ENCODE measurements around the gene ZSWIM1. TPM values are rescaled to one million over a fixed set of nuclear protein-coding genes. Genes with fewer than 3 reads are reported as not detected.

The ZSWIM1 gene
- total RNA-seq, 1 experiment from 2014 or later, result 13.4 TPM

GRCh38 chr20:45933266-45934045 is 52.4 kb downstream of the ZSWIM1 start:
- no peak for DNase-seq (ENCODE audit: low read depth, low spot score)
- H3K36me3 ChIP-seq (ENCODE audit: control insufficient read depth, insufficient read depth, low read length), result no peaks in the 10 kb centered on the region; the same call in 1 of the 2 replicates
- intact Hi-C loops (cut with micrococcal nuclease; ENCODE audit: unreplicated experiment), result no loop called here
- CTCF ChIA-PET, result no interaction called here
- H3K9me3 ChIP-seq (ENCODE audit: control insufficient read depth, insufficient read depth, low read depth, low read length), result no peaks in the 10 kb centered on the region
- POLR2A ChIA-PET, result interaction anchor here (0.6 kb wide), 2 partner anchors 18 to 544 kb away, joined by 3 to 13 read pairs; no protein-coding TSS in a partner anchor
- TF ChIP-seq, protein P1, sequence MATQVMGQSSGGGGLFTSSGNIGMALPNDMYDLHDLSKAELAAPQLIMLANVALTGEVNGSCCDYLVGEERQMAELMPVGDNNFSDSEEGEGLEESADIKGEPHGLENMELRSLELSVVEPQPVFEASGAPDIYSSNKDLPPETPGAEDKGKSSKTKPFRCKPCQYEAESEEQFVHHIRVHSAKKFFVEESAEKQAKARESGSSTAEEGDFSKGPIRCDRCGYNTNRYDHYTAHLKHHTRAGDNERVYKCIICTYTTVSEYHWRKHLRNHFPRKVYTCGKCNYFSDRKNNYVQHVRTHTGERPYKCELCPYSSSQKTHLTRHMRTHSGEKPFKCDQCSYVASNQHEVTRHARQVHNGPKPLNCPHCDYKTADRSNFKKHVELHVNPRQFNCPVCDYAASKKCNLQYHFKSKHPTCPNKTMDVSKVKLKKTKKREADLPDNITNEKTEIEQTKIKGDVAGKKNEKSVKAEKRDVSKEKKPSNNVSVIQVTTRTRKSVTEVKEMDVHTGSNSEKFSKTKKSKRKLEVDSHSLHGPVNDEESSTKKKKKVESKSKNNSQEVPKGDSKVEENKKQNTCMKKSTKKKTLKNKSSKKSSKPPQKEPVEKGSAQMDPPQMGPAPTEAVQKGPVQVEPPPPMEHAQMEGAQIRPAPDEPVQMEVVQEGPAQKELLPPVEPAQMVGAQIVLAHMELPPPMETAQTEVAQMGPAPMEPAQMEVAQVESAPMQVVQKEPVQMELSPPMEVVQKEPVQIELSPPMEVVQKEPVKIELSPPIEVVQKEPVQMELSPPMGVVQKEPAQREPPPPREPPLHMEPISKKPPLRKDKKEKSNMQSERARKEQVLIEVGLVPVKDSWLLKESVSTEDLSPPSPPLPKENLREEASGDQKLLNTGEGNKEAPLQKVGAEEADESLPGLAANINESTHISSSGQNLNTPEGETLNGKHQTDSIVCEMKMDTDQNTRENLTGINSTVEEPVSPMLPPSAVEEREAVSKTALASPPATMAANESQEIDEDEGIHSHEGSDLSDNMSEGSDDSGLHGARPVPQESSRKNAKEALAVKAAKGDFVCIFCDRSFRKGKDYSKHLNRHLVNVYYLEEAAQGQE (IDR thresholded peaks at IDR 0.05; ENCODE audit: insufficient read depth in 1 of 2, low read depth in 2 of 2, low read length in 1 of 2), result no peak
- TF ChIP-seq TCF7L2 (IDR thresholded peaks at IDR 0.05; ENCODE audit: low read depth, low read length) (no peak), SIN3A (IDR thresholded peaks at IDR 0.05; ENCODE audit: borderline replicate concordance, insufficient read depth, low read depth, low read length) (no peak), POLR2AphosphoS5 (IDR thresholded peaks at IDR 0.05; ENCODE audit: low read depth, low read length) (no peak)
- TF ChIP-seq, protein P2, sequence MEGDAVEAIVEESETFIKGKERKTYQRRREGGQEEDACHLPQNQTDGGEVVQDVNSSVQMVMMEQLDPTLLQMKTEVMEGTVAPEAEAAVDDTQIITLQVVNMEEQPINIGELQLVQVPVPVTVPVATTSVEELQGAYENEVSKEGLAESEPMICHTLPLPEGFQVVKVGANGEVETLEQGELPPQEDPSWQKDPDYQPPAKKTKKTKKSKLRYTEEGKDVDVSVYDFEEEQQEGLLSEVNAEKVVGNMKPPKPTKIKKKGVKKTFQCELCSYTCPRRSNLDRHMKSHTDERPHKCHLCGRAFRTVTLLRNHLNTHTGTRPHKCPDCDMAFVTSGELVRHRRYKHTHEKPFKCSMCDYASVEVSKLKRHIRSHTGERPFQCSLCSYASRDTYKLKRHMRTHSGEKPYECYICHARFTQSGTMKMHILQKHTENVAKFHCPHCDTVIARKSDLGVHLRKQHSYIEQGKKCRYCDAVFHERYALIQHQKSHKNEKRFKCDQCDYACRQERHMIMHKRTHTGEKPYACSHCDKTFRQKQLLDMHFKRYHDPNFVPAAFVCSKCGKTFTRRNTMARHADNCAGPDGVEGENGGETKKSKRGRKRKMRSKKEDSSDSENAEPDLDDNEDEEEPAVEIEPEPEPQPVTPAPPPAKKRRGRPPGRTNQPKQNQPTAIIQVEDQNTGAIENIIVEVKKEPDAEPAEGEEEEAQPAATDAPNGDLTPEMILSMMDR (IDR thresholded peaks at IDR 0.05), result no peak
- ATAC-seq, result peak; percentile 32
- H3K27ac ChIP-seq (ENCODE audit: low read length), result peak overlapping the region; percentile 95
- H3K27me3 ChIP-seq (ENCODE audit: control insufficient read depth, insufficient read depth, low read length), result no peaks in the 10 kb centered on the region
- BruUV-seq (replicated peaks), result no TSS peak
- in situ Hi-C loops (cut with HindIII; ENCODE audit: low pct_unique_long_range_greater_than_20kb, low sequenced_read_pairs), result no loop called here
- peak overlapping the region; percentile 77 to 92 for H3K4me3 ChIP-seq (ENCODE audit: low read depth in 2 of 2, low read length in 2 of 2)
- H3K4me1 ChIP-seq (ENCODE audit: control insufficient read depth, insufficient read depth, low read length), result peaks cover 12% of the 10 kb centered on the region

DNA sequence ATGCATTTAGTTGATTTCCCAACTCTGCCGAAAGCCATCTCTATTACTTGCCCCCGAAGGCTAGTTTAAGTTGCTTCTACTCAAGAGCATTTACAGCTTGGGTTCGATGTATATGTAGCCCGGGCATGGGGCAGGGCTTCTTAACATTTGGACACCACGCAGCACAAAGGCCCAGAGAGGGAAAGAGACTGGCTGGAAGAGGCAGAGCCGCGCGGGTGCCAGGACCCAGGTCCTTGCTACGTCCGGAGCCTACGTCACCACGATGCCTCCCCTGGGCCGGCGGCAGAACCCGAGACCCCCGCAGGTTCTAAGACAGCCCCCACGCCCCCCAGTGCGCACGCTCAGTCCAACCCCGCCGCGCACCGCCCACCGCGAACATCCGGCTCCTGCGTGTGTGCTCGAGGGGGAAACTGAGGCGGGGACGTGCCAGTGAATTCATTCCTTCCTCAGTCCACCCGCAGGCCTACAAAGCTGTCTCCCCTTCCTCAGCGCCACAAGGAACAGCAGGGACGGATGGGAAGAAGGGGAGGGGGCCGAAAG is 53.1 kb downstream of the ZSWIM1 start:
- ChIA-PET CTCF (no interaction called here), POLR2A (interaction anchor here (0.6 to 0.7 kb wide), 5 partner anchors 10 to 640 kb away, joined by 3 to 7 read pairs (median 3); no protein-coding TSS in a partner anchor)
- TSS peak; percentile 93 for BruUV-seq (replicated peaks)
- no peaks in the 10 kb centered on the region; the same call in 1 of the 2 replicates for H3K36me3 ChIP-seq (ENCODE audit: control insufficient read depth, insufficient read depth, low read length)
- H3K4me1 ChIP-seq (ENCODE audit: control insufficient read depth, insufficient read depth, low read length), result peaks cover 12% of the 10 kb centered on the region
- H3K4me3 ChIP-seq (ENCODE audit: low read depth in 2 of 2, low read length in 2 of 2), result peak overlapping the region; percentile 77 to 92
- H3K9me3 ChIP-seq (ENCODE audit: control insufficient read depth, insufficient read depth, low read depth, low read length), result no peaks in the 10 kb centered on the region
- no peaks in the 10 kb centered on the region for H3K27me3 ChIP-seq (ENCODE audit: control insufficient read depth, insufficient read depth, low read length)
- in situ Hi-C loops (cut with HindIII; ENCODE audit: low pct_unique_long_range_greater_than_20kb, low sequenced_read_pairs) (no loop called here), intact Hi-C loops (cut with micrococcal nuclease; ENCODE audit: unreplicated experiment) (no loop called here)
- ATAC-seq (peak; percentile 50), DNase-seq (ENCODE audit: low read depth, low spot score) (no peak)
- TF ChIP-seq, protein P2 (IDR thresholded peaks at IDR 0.05), result no peak
- TF ChIP-seq TCF7L2 (IDR thresholded peaks at IDR 0.05; ENCODE audit: low read depth, low read length) (no peak), POLR2AphosphoS5 (IDR thresholded peaks at IDR 0.05; ENCODE audit: low read depth, low read length) (no peak)
- H3K27ac ChIP-seq (ENCODE audit: low read length), result peak overlapping the region; percentile 95

Other genes with a start within 250 kb of the ZSWIM1 start
- not detected for gene WFDC9, start 249.9 kb upstream of the ZSWIM1 start, total RNA-seq (2021; ENCODE audit: unreplicated experiment)
- gene WFDC11, start 211.0 kb upstream of the ZSWIM1 start, total RNA-seq (2021; ENCODE audit: unreplicated experiment), result not detected
- not detected for gene WFDC13, start 179.2 kb upstream of the ZSWIM1 start, total RNA-seq (2021; ENCODE audit: unreplicated experiment)
- not detected for gene WFDC10B, start 176.2 kb upstream of the ZSWIM1 start, total RNA-seq (2021; ENCODE audit: unreplicated experiment)
- not detected for gene SPINT4, start 158.9 kb upstream of the ZSWIM1 start, total RNA-seq (2021; ENCODE audit: unreplicated experiment)
- 1.1 TPM for gene WFDC3, start 89.3 kb upstream of the ZSWIM1 start, total RNA-seq (2021; ENCODE audit: unreplicated experiment)
- 48.8 TPM for gene DNTTIP1, start 89.3 kb upstream of the ZSWIM1 start, total RNA-seq (2021; ENCODE audit: unreplicated experiment)
- gene UBE2C, start 68.6 kb upstream of the ZSWIM1 start, total RNA-seq (2021; ENCODE audit: unreplicated experiment), result 173 TPM
- 0.26 TPM for gene TNNC2, start 53.9 kb upstream of the ZSWIM1 start, total RNA-seq (2021; ENCODE audit: unreplicated experiment)
- gene SNX21, start 47.4 kb upstream of the ZSWIM1 start, total RNA-seq (2021; ENCODE audit: unreplicated experiment), result 25.7 TPM
- 21.1 TPM for gene ACOT8, start 23.8 kb upstream of the ZSWIM1 start, total RNA-seq (2021; ENCODE audit: unreplicated experiment)
- gene ZSWIM3, start 23.6 kb upstream of the ZSWIM1 start, total RNA-seq (2021; ENCODE audit: unreplicated experiment), result 3.6 TPM
- 1.8 TPM for gene SPATA25, start 6.4 kb downstream of the ZSWIM1 start, total RNA-seq (2021; ENCODE audit: unreplicated experiment)
- 3.0 TPM for gene NEURL2, start 10.0 kb downstream of the ZSWIM1 start, total RNA-seq (2021; ENCODE audit: unreplicated experiment)
- 232 TPM for gene CTSA, start 10.1 kb downstream of the ZSWIM1 start, total RNA-seq (2021; ENCODE audit: unreplicated experiment)
- 17.7 TPM for gene PLTP, start 30.9 kb downstream of the ZSWIM1 start, total RNA-seq (2021; ENCODE audit: unreplicated experiment)
- 24.6 TPM for gene PCIF1, start 53.5 kb downstream of the ZSWIM1 start, total RNA-seq (2021; ENCODE audit: unreplicated experiment)
- 31.1 TPM for gene ZNF335, start 91.0 kb downstream of the ZSWIM1 start, total RNA-seq (2021; ENCODE audit: unreplicated experiment)
- 0.26 TPM for gene MMP9, start 127.7 kb downstream of the ZSWIM1 start, total RNA-seq (2021; ENCODE audit: unreplicated experiment)
- gene SLC12A5, start 148.0 kb downstream of the ZSWIM1 start, total RNA-seq (2021; ENCODE audit: unreplicated experiment), result 11.8 TPM
- gene NCOA5, start 208.7 kb downstream of the ZSWIM1 start, total RNA-seq (2021; ENCODE audit: unreplicated experiment), result 30.6 TPM
- 14.1 TPM for gene CD40, start 237.1 kb downstream of the ZSWIM1 start, total RNA-seq (2021; ENCODE audit: unreplicated experiment)

Data from Panc1 (cell line).